Panc1 (cell line): ENCODE data around the gene ANKRD34A. TPM values are rescaled to one million over a fixed set of nuclear protein-coding genes. Genes with fewer than 3 reads are reported as not detected.

ENCODE experiments used
- ATAC-seq: fragments of 200-7000 bp; cut with Tn5 transposase; 2 replicates; pipeline ENCODE4 v1.9.1; 2020; ENCODE audit warnings: mild to moderate bottlenecking, moderate library complexity
- BruUV-seq: library from RNA; stranded (reverse); fragments of 400-500 nt; replicated peaks from 2 replicates; lab custom pipeline; 2021; lab: Mats Ljungman, UMichigan
- CTCF ChIA-PET: fragments of 300-600 bp; sonication (Branson Sonifier 250); formaldehyde crosslinking; loops from one replicate; lab custom pipeline; 2022; ENCODE audit warnings: antibody characterized with exemption; lab: Charles Lee
- POLR2A ChIA-PET: fragments of 300-600 bp; sonication (Branson Sonifier 250); formaldehyde crosslinking; loops from one replicate; lab custom pipeline; 2022; ENCODE audit warnings: antibody characterized with exemption; lab: Charles Lee
- DNase-seq: peaks from one replicate; pipeline ENCODE4 v3.0.0-alpha.2; 2010; ENCODE audit warnings: low read depth, low spot score
- H3K27ac ChIP-seq: 2 replicates; pipeline ENCODE4 v1.5.1; 2011; ENCODE audit warnings: mild to moderate bottlenecking, low read length, inconsistent platforms
- H3K27me3 ChIP-seq: fragments of 200-500 bp; sonication (Bioruptor generic); 2 replicates; pipeline ENCODE4 v1.6.0; 2014; ENCODE audit warnings: low read length, inconsistent platforms; ENCODE audit not compliant: control insufficient read depth, insufficient read depth
- H3K36me3 ChIP-seq: fragments of 200-500 bp; sonication (Bioruptor generic); 2 replicates; pipeline ENCODE4 v1.5.1; 2014; ENCODE audit warnings: inconsistent platforms, mild to moderate bottlenecking, low read length, moderate library complexity; ENCODE audit not compliant: control insufficient read depth, insufficient read depth
- H3K4me1 ChIP-seq: 2 replicates; pipeline ENCODE4 v1.5.1; 2011; ENCODE audit warnings: inconsistent platforms, mild to moderate bottlenecking, low read length, moderate library complexity; ENCODE audit not compliant: control insufficient read depth, insufficient read depth
- H3K4me3 ChIP-seq, 2 experiments: 2 replicates each; pipeline ENCODE4 v1.5.1; 2011 to 2012; ENCODE audit warnings: low read depth in 2 of 2, low read length in 2 of 2, mild to moderate bottlenecking in 2 of 2, inconsistent platforms in 1 of 2, moderate library complexity in 1 of 2
- H3K9me3 ChIP-seq: fragments of 200-500 bp; sonication (Bioruptor generic); 2 replicates; pipeline ENCODE4 v1.5.1; 2014; ENCODE audit warnings: low read depth, mild to moderate bottlenecking, inconsistent platforms, low read length, moderate library complexity; ENCODE audit not compliant: control insufficient read depth, insufficient read depth
- CTCF ChIP-seq: fragments of 450-650 bp; IDR thresholded peaks from 2 replicates; pipeline ENCODE4 v1.5.1; 2017; ENCODE audit warnings: mild to moderate bottlenecking
- POLR2AphosphoS5 ChIP-seq: IDR thresholded peaks from 2 replicates; pipeline ENCODE4 v1.6.1; 2012; ENCODE audit warnings: mild to moderate bottlenecking, low read depth, low read length, moderate library complexity
- SIN3A ChIP-seq: IDR thresholded peaks from 2 replicates; pipeline ENCODE4 v1.6.1; 2012; ENCODE audit warnings: low read depth, mild to moderate bottlenecking, low read length, moderate library complexity, borderline replicate concordance; ENCODE audit not compliant: insufficient read depth
- TCF7L2 ChIP-seq: IDR thresholded peaks from 2 replicates; pipeline ENCODE4 v1.6.1; 2011; ENCODE audit warnings: mild to moderate bottlenecking, low read depth, low read length, inconsistent platforms
- in situ Hi-C: cut with HindIII; loops from 2 replicates; pipeline ENCODE4 v1.10.0; 2016; ENCODE audit warnings: low sequenced_read_pairs, low pct_unique_long_range_greater_than_20kb
- intact Hi-C: fragments of 100-400 bp; cut with micrococcal nuclease; formaldehyde crosslinking; loops from one replicate; pipeline ENCODE4 v1.10.0; 2022; ENCODE audit not compliant: unreplicated experiment
- total RNA-seq: library from RNA; stranded (reverse); gene quantifications from one replicate; pipeline ENCODE4 v1.2.1, GENCODE V29; 2021; ENCODE audit not compliant: unreplicated experiment
- TF ChIP-seq, protein P1 (sequence below), 2 experiments: IDR thresholded peaks; 2 replicates each; pipeline ENCODE4 v1.6.1; 2011 to 2012; ENCODE audit warnings: low read depth in 2 of 2, control low read depth in 1 of 2, low read length in 1 of 2, mild to moderate bottlenecking in 1 of 2, moderate library complexity in 1 of 2; ENCODE audit not compliant: insufficient read depth in 1 of 2

Gene ANKRD34A
- total RNA-seq, 1 experiment from 2014 or later = 1.4 TPM

DNA sequence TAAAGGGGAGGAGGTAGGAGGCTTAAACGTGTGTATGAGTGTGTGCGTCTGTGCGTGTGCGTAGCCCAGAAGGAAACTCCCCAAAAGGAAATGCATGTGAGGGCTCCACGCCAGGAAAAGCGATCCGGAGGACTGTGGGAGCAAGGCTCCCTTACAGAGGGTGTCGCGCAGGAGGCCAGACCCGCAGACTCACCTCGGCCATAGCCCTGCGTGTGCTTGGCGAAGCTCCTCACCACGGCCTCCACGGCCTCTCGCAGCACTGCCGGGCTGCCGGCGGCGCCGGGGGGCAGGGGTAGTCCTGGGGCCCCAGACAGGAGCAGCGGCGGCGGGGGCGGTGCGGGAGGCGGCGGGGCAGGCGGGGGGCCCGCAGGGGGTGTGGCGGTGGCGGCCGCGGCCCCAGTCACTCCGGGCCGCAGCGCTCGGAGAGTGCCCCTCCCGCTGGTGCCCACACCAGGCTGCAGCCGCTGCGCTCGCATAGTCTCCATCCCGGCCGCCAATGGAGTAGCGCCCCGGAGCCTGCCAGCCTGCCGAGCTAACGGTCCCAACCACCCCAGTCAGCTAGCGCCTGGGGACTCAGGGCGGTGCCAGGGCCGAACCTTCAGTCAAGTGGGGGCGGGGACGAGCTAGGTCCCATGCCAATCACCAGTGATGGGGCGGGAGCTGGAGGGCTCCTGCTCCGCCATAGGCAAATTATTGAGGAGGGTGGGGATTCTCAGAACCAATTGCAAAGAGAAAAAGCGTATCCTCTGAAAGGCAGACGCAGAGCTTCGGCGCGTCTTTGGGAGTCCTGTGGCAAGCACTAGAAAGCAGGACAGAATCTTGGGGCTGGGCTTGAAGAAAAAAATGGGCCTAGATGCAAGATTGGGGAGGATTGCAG is 6.7 kb downstream of the ANKRD34A start, which contains the start of gene LIX1L:
LIX1L (minus strand) TSS at position 575 of the 877 bp plus-strand sequence; CDS start at position 485, 90 bp downstream.
- no peaks in the 10 kb centered on the region for H3K36me3 ChIP-seq
- H3K4me3 ChIP-seq = peak within 1 kb of the TSS; percentile 70 to 87
- no peak for TF ChIP-seq CTCF
- TF ChIP-seq SIN3A = peak; percentile 75; the same call in 1 of the 2 replicates
- peak; percentile 68 for TF ChIP-seq POLR2AphosphoS5
- ChIA-PET CTCF (interaction anchor here (0.5 to 1.6 kb wide), 3 partner anchors 9 to 66 kb away, joined by 3 to 4 read pairs (median 3); no protein-coding TSS in a partner anchor), POLR2A (interaction anchor here (0.5 to 1.4 kb wide), 3 partner anchors 13 to 54 kb away, joined by 3 to 9 read pairs (median 6); partner anchors contain the start of gene RBM8A)
- intact Hi-C loops = no loop called here
- H3K27ac ChIP-seq = peak within 1 kb of the TSS; percentile 98
- BruUV-seq = no TSS peak
- ATAC-seq = peak; percentile 87
- DNase-seq = no peak
- H3K9me3 ChIP-seq = no peaks in the 10 kb centered on the region
- peaks cover 38% of the 10 kb centered on the region for H3K4me1 ChIP-seq
- in situ Hi-C loops = no loop called here
- no peaks in the 10 kb centered on the region for H3K27me3 ChIP-seq

DNA sequence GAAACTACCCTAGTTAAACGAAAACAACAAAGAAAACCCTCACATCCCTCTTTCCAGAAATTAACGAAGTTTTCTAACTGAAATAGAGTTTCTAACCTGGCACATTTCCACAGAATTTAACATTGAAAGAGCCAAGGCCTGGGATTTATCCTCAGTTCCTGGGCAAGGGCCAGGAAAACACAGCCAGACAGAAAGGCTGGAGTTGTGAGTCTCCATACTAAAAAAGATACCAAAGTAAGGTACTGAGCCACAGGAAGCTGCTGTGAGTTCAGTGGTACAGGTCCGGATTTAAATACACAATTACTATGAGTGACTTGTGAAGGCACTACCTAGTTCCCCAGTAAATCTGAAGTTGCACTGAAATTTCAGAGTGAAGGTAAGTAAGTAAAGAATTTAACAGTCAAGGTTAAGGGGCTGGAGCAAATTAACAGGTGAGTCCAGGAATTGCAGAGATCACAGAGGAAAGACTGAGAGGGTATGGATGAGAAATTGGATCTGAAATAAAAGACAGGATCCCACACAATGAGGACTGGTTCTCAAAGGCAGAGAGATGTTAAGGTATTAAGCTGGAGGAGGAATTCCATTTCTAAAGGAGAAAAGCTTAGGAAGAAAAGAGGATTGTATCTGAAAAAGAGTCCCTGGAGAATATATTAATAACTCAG is 7.5 kb downstream of the ANKRD34A start:
- POLR2A ChIA-PET = interaction anchor here (1.4 kb wide), 1 partner anchor 12 kb away, joined by 3 read pairs; no protein-coding TSS in a partner anchor
- peak overlapping the region; percentile 70 to 87 for H3K4me3 ChIP-seq
- H3K9me3 ChIP-seq = no peaks in the 10 kb centered on the region
- no peak for ATAC-seq
- DNase-seq = no peak
- no peak for TF ChIP-seq CTCF
- TF ChIP-seq, protein P1, sequence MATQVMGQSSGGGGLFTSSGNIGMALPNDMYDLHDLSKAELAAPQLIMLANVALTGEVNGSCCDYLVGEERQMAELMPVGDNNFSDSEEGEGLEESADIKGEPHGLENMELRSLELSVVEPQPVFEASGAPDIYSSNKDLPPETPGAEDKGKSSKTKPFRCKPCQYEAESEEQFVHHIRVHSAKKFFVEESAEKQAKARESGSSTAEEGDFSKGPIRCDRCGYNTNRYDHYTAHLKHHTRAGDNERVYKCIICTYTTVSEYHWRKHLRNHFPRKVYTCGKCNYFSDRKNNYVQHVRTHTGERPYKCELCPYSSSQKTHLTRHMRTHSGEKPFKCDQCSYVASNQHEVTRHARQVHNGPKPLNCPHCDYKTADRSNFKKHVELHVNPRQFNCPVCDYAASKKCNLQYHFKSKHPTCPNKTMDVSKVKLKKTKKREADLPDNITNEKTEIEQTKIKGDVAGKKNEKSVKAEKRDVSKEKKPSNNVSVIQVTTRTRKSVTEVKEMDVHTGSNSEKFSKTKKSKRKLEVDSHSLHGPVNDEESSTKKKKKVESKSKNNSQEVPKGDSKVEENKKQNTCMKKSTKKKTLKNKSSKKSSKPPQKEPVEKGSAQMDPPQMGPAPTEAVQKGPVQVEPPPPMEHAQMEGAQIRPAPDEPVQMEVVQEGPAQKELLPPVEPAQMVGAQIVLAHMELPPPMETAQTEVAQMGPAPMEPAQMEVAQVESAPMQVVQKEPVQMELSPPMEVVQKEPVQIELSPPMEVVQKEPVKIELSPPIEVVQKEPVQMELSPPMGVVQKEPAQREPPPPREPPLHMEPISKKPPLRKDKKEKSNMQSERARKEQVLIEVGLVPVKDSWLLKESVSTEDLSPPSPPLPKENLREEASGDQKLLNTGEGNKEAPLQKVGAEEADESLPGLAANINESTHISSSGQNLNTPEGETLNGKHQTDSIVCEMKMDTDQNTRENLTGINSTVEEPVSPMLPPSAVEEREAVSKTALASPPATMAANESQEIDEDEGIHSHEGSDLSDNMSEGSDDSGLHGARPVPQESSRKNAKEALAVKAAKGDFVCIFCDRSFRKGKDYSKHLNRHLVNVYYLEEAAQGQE (IDR thresholded peaks at IDR 0.05; ENCODE audit: insufficient read depth in 1 of 2, low read depth in 2 of 2, low read length in 1 of 2) = no peak
- TF ChIP-seq POLR2AphosphoS5 = no peak
- TF ChIP-seq SIN3A = no peak
- TF ChIP-seq TCF7L2 = no peak
- peaks cover 34% of the 10 kb centered on the region for H3K4me1 ChIP-seq
- TSS peak; percentile 71 for BruUV-seq
- intact Hi-C loops = no loop called here
- CTCF ChIA-PET = no interaction called here
- H3K27ac ChIP-seq = peak overlapping the region; percentile 98
- H3K27me3 ChIP-seq = no peaks in the 10 kb centered on the region
- in situ Hi-C loops = no loop called here
- H3K36me3 ChIP-seq = no peaks in the 10 kb centered on the region
